ENCODE measurements around the gene ZDHHC14.

GRCh38 chr6:157457787-157458186 is 76.8 kb downstream of the ZDHHC14 start:
- no peak for TF ChIP-seq CTCF (IDR thresholded peaks at IDR 0.05)
- no peak for TF ChIP-seq ZFX (IDR thresholded peaks at IDR 0.05; ENCODE audit: borderline replicate concordance)

Measured in 22Rv1 (cell line).